Measurements from ENCODE around the gene ENDOU. TPM values are rescaled to one million over a fixed set of nuclear protein-coding genes. Genes with fewer than 3 reads are reported as not detected.

The ENDOU gene
- total RNA-seq, 6 experiments from 2014 or later: 0.11 TPM; not detected in 5

GRCh38 chr12:47710278-47710677 is 15.0 kb downstream of the ENDOU start:
- H3K4me1 Mint-ChIP-seq (ENCODE audit: low read depth): peaks cover 30% of the 10 kb centered on the region
- no peaks in the 10 kb centered on the region for H3K9me3 Mint-ChIP-seq
- TF ChIP-seq CTCF (IDR thresholded peaks at IDR 0.05): no peak
- no peak overlapping the region for H3K27ac Mint-ChIP-seq
- no peak overlapping the region for H3K4me3 Mint-ChIP-seq
- H3K36me3 Mint-ChIP-seq (ENCODE audit: low read depth): no peaks in the 10 kb centered on the region
- DNase-seq: no peak
- no peaks in the 10 kb centered on the region for H3K27me3 Mint-ChIP-seq (ENCODE audit: insufficient read depth)

- DNase-seq: no peak
- TF ChIP-seq CTCF (IDR thresholded peaks at IDR 0.05): no peak
- no peaks in the 10 kb centered on the region for H3K27me3 Mint-ChIP-seq (ENCODE audit: insufficient read depth)
- H3K36me3 Mint-ChIP-seq (ENCODE audit: low read depth): no peaks in the 10 kb centered on the region
- H3K9me3 Mint-ChIP-seq: no peaks in the 10 kb centered on the region
- H3K27ac Mint-ChIP-seq: no peak overlapping the region
- peaks cover 32% of the 10 kb centered on the region for H3K4me1 Mint-ChIP-seq (ENCODE audit: low read depth)
- H3K4me3 Mint-ChIP-seq: no peak overlapping the region
Measured at GRCh38 chr12:47709671-47710070, 15.6 kb downstream of the ENDOU start.

- no peak for DNase-seq
- peaks cover 35% of the 10 kb centered on the region for H3K4me1 Mint-ChIP-seq (ENCODE audit: low read depth)
- no peak overlapping the region for H3K4me3 Mint-ChIP-seq
- no peaks in the 10 kb centered on the region for H3K27me3 Mint-ChIP-seq (ENCODE audit: insufficient read depth)
- H3K36me3 Mint-ChIP-seq (ENCODE audit: low read depth): no peaks in the 10 kb centered on the region
- no peak overlapping the region for H3K27ac Mint-ChIP-seq
- H3K9me3 Mint-ChIP-seq: no peaks in the 10 kb centered on the region
- no peak for TF ChIP-seq CTCF (IDR thresholded peaks at IDR 0.05)
Measured at GRCh38 chr12:47709237-47709636, 16.1 kb downstream of the ENDOU start.

GRCh38 chr12:47707905-47708543 is 17.3 kb downstream of the ENDOU start:
- Mint-ChIP-seq H3K27me3 (ENCODE audit: insufficient read depth) (no peaks in the 10 kb centered on the region), H3K36me3 (ENCODE audit: low read depth) (peaks cover 5% of the 10 kb centered on the region; the same call in 1 of the 2 replicates), H3K9me3 (no peaks in the 10 kb centered on the region), H3K4me1 (ENCODE audit: low read depth) (peaks cover 47% of the 10 kb centered on the region), H3K27ac (no peak overlapping the region), H3K4me3 (no peak overlapping the region)
- no peak for TF ChIP-seq CTCF (IDR thresholded peaks at IDR 0.05)
- DNase-seq: no peak

GRCh38 chr12:47707355-47707754 is 17.9 kb downstream of the ENDOU start:
- Mint-ChIP-seq H3K4me3 (peak overlapping the region; percentile 0; the same call in 1 of the 2 replicates), H3K9me3 (no peaks in the 10 kb centered on the region), H3K36me3 (ENCODE audit: low read depth) (peaks cover 5% of the 10 kb centered on the region; the same call in 1 of the 2 replicates), H3K27me3 (ENCODE audit: insufficient read depth) (no peaks in the 10 kb centered on the region), H3K27ac (no peak overlapping the region), H3K4me1 (ENCODE audit: low read depth) (peaks cover 47% of the 10 kb centered on the region)
- no peak for DNase-seq
- TF ChIP-seq CTCF (IDR thresholded peaks at IDR 0.05): no peak

All from HFFc6 (cell line).